ENCODE results near the gene SUN2. TPM values are rescaled to one million over a fixed set of nuclear protein-coding genes. Genes with fewer than 3 reads are reported as not detected.
A peak's percentile ranks its signal among the peaks of the same experiment; 100 is the strongest.

SUN2 gene
- total and polyA plus RNA-seq, 2 of the 13 experiments (the other 11 are each of a cell fraction or from before 2014, with no cell fraction given): 45.6 to 56.6 TPM

DNA sequence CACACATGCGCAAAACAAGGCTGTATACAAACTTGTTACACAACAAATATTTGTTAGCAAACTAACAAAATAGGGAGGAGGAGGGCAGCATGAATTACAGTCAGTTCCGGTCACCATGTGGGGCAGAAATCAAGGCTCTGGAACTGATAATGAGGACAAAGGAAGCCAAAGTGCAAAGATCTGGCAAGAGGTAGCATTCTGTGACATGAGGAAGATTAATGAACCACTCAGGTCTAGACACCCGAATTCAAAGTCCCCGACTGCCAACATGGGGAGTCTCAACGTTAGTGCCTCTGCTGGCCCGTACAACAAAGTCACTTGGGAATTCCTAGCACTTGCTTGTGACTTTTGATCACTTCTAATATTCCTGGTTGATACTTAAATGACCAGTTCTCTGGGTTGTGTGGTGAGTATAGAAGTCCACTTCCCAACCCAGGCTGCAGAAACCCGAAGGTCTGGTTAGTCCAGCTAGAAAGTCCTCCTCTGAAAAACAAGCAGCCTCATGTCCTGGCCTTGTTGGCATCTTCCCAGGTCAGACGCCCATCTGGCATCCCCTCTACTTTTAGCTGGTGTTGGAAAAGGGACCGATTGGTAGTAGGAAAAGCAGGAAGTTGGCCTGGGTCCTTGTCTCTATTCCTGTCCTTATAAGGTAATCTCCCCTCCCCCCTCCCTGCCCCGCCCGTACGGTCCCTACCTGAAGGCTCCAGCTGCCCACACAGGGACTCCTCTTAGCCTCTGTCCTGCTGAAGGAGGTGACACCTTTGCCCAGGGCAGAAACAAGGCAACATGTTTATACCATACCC, 1.6 kb downstream of the SUN2 start (continued):
- TF ChIP-seq ZFX (CRISPR knock-in tag; IDR thresholded peaks at IDR 0.05; ENCODE audit: low read depth) (0 out of 2 replicates have a peak, but pooled peaks have one; percentile 25), HNRNPUL1 (IDR thresholded peaks at IDR 0.05; ENCODE audit: low read depth, low read length) (no peak), ARID4A (CRISPR knock-in tag; IDR thresholded peaks at IDR 0.05; ENCODE audit: borderline replicate concordance) (peak; percentile 63; the same call in 1 of the 2 replicates), FOXP1 (IDR thresholded peaks at IDR 0.05) (peak; percentile 82), FOXP1 (CRISPR knock-in tag; IDR thresholded peaks at IDR 0.05) (peak; percentile 96), ZNF781 (CRISPR knock-in tag; IDR thresholded peaks at IDR 0.05; ENCODE audit: borderline replicate concordance, not compliant biosample characterization) (no peak), ZNF878 (CRISPR knock-in tag; IDR thresholded peaks at IDR 0.05) (no peak), MED1 (CRISPR knock-in tag; IDR thresholded peaks at IDR 0.05) (peak; percentile 46), ZC3H13 (CRISPR knock-in tag; IDR thresholded peaks at IDR 0.05) (peak; percentile 58; the same call in 1 of the 2 replicates), ZNF414 (CRISPR knock-in tag; IDR thresholded peaks at IDR 0.05) (0 out of 2 replicates have a peak, but pooled peaks have one; percentile 58), ARNT2 (CRISPR knock-in tag; IDR thresholded peaks at IDR 0.05; ENCODE audit: low read depth) (0 out of 2 replicates have a peak, but pooled peaks have one; percentile 29), ARID5B (CRISPR knock-in tag; IDR thresholded peaks at IDR 0.05) (peak; percentile 37), CEBPB (IDR thresholded peaks at IDR 0.05; ENCODE audit: borderline replicate concordance, low read depth, low read length) (peak; percentile 35; the same call in 1 of the 2 replicates)

Measured in HepG2 (cell line).